CD4-positive, alpha-beta T cell treated with Interleukin-17A for 1 hour (primary cell): ENCODE measurements around the gene WDR7.
A peak's percentile ranks its signal among the peaks of the same experiment; 100 is the strongest.

Experiments used
- DNase-seq: peaks from one replicate; pipeline ENCODE4 v3.0.0-alpha.2; 2020

Gene WDR7

DNA sequence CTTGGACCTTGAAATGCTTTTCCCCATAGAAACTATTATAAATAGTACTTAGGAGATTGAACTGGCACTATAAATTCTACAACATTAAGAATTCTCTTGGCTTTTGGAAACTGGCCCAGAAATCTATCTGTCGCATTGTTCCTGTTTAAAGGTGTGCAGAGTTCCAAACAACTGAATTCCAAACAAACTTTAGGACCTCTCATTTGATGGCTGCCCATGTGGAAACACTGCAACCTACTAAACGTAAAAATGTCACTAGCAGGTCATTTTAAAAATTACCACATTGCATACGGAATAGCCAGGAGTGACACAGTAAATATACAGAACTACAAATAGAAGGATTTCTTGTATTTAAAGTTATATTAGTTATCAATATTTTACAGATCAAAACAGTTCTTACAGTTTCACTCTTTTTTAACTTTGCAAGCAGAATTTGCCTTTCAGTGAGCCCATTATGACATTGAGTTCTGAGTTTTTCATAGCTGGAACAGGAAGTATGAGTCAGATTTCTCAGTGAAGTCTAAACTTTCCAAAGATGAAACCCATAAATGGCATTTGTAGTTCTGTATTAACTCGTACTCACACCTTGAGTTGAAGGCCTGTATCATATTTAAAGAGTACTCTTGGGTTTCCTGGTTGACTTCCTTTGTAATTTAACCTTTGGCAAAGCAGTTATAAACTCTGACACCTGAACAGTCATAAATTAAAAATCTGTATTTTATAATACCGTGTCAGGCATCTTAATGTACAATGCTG is 353.4 kb downstream of the WDR7 start:
- DNase-seq = peak; percentile 32

DNA sequence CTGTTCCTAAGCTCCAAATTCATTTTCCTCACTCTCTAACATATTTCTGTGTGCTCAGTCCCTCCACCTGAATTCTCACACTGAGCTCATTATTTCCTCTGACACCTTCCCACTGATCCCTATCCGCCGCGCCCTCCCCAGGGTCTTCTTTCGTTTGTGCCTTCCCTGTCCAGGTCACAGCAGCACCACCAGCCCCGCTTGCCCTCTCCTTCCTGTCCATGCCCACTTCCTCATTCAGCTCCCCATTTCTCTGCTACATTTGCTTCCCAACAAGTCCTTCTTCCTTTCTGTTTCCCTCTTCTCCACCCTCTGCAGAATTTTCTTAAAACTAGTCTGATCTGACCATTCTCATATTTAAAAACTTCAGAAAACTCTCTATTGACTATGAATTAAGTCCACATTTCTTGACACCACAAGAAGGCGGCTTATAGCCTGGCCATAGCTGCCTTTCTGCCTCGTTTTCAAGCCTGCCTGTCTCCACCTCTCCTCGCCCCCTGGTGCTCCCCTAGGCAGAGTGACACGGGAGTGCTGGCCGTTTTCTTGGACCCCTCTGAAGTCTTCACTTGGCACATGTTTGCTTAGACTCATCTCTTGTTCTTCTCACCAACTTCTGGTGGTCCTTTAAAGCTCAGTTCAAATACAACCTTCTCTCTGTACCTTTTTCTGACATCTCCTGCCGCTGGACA is 357.0 kb downstream of the WDR7 start:
- no peak for DNase-seq

DNA sequence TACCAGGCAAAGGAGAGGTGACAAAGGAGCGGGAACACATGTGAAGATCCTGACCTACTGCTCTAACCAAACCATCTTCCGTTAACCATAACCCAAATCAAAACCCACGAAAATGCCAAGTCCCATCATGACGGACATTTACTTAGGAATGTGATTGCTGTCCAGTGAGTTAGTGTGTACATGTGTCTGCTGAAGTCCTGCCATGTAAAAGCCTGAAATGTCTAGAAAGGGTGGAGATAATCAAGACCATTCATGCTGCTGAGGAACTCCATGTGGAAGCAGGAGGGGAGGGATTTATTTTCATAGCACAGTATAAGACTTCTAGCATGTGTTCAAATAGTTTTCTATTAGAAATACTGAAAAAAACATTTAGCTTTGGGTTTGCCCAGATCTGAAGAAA is 358.7 kb downstream of the WDR7 start:
- no peak for DNase-seq

DNA sequence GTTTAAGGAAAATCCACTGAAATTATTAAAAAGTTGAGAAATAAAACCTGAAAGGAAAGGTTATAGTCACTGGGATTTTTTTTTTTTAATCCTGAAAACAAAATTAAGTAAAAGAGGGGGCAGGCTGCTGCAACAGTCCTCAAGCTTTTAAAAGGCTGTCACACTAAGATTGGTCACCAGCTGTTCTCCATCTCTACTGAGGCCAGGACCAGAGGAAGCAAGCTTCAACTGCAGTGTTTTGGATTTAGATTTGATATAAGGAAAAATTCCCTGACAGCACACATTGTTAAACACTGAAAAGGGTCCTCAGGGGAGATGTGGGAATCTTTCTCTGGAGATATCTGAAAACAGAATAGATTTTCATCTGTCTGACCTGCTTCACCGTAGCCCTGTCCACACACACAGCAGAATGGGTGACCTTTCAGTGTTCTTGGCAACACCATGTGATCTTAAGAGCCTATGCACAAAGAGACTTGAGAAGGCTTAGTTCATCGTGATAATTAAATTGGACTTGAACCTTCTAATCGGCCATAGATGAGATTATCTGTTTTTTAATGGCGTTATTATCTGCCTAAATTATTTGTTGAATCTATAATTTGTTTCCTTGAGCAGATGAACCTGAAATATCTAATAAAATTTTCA is 363.7 kb downstream of the WDR7 start:
- DNase-seq = no peak

DNA sequence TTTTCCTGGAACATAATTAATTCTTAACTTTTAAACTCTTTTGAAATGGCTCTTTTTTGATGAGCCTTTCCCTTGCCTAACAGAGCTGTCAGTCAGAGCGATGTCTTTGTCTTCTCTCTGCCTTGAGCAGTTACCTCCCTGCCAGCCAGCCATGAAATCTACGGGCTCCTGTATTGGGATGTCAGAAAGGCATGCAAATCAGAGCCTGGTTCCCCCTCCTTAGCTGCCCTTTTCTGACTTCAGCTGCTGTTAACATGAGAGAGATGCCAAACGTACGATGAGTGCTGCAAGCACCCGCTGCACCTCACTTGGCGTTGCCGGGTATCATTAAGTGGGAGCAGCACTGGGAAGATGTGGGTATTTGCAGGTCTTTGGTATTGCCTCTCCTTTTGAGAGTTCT is 364.3 kb downstream of the WDR7 start:
- DNase-seq = no peak

DNA sequence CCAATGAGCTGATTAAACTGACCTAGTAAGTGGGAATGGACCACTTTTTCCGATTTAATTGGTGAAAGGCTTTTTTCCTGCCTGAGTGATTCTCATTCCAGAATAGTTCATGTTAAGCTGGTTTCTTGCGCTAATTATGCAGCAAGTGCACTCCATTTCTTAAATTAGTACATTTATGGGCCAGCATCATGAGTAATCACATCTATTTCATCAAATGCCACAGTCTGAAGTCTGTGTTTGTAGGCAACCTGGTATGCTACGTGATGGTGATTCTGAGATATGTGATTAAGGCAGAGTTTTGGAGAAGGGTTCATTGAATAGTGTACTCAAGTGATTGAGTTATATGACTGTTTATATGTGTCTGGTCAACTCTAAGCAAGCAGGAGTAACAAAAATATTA is 367.7 kb downstream of the WDR7 start:
- DNase-seq = no peak

DNA sequence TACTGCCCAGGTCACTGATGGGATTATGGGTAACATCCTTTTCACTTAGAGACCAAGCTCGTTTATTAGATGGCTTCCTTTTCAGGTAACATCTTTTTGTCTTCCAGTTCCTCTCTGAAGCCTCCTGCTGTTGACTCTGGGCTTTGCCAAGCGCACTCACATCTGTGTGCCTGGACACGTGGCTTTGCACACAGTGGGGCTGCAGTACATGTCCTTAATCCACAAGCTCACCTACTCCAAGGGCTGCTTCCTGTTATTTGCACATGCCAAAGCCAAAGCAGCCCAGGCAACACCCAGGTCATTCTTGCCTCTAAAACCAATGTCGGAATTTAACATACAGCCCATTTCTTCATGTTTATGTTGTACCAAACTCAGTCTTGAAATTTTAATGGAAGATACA is 371.6 kb downstream of the WDR7 start:
- no peak for DNase-seq

DNA sequence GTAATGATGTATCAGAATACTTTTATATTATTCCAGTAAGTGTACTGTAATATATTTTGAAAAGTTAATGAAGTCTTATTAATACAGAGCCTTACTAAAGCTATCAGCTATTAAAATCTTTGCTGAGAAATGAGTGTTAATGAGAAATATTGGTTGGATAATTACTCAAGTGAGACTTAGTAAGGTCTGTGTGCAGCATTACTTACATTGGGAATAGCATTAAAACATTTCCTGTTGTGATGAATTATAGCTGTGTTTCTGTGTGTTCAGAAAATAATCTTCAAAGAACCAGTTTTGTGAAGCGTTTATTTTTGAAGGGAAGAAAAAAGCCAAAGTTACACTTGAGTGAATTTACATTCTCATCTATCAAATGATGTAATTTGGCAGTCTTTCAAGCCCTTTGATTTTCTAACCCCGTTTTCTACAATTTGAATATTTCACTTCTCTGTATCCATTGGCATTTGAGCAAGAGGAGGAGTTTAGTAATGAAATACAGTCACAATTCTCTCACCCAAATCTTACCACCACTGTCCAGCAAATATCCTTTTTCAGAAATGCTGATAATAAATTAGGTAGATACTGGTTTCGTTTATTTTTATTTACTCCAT is 372.2 kb downstream of the WDR7 start:
- DNase-seq = no peak

DNA sequence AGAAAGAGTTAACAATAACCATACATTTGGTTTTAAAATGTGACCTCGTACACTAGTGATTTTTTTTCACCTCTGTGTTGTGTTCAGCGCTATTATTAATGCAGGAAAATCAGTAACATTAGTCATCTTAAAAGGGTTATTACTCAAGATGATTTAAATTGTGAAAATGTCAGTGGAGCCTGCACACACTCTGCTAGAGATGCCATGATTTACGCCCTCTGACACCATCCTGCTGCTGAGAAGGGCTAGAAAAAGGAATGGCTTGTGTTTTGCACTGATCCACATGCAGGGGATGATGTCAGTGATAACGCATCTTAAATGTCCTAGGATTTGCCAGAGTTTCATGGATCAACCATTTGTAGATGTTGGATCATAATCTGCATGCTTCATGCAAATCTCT is 374.4 kb downstream of the WDR7 start:
- DNase-seq = no peak

DNA sequence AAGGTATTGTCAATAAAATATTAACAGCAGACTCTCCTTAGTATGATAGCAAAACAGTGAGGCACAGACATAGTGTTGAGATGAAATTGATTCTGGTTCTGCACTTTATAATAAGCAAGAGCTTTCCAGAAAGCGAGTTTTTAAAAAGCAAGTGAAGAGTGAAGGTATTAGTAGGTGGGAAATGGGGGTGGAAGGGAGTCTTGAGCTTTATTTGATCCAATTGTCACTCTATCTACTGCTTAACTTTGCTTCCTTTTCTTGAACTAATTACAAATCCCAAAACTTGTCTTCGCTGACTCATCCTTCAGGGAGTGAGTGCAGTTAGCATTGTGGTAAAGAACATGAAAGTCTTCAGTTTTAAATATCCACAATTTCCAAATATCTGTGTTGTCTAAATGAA is 375.2 kb downstream of the WDR7 start:
- DNase-seq = no peak

DNA sequence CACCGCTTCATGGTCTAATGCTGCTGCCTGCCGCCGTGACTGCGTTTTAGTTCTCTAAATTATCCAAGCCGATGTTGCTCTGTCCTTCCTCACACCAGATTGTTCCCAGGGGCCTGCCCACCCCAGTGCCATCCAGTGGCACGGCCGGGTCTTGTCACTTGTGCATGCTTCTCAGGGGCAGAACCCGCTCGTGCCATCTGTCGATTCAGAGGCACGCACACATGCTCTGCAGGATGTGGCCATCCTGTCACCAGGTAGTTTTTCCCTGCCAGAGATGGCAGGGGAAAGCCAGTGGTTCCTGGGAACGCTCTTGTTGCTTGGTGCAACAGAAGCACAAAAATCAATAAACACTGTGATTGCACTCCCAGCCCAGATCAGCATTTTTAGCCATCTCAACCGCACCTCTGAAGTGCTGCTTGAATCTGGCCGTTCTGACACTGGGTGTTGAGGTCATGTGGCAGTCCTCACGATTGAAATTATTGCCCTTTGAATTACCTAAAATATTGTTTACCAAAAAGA is 376.1 kb downstream of the WDR7 start:
- DNase-seq = no peak

DNA sequence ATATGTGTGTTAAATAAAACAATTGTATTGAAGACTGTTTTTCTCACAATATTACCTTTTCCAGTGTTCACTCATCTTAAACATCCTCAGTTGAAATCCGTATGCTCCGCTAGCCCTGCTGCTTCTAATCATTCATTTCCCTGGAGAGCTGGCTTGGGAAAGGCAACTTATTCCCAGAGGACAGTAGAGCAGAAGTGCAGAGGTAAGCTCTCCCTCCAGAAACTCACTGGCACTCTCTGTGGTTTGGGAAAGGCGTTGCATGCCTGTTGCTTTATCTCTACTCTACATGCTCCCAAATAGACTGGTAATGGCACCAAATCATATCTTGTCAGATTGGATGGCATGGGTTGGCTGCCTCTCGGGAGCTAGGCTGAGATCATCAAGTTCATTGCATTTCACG is 378.6 kb downstream of the WDR7 start:
- no peak for DNase-seq

DNA sequence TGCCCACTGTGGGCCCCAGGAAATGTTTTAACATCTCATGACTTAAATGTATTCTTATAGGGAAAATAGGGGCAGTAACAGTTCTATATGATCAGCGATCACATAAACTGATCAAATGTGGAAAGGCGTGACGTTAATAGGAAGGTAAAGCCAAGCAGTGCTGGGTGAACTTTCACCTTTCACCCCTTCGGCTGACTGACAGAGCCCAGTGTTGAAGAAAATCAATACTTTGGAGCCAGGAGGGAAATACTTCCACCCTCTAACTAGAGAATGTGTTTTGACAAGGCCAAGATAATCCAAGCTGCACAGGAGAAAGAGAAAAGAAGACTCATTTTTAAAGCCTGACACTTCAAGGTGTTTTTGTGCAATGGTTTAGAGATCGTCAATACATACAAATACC is 379.3 kb downstream of the WDR7 start:
- DNase-seq = no peak

DNA sequence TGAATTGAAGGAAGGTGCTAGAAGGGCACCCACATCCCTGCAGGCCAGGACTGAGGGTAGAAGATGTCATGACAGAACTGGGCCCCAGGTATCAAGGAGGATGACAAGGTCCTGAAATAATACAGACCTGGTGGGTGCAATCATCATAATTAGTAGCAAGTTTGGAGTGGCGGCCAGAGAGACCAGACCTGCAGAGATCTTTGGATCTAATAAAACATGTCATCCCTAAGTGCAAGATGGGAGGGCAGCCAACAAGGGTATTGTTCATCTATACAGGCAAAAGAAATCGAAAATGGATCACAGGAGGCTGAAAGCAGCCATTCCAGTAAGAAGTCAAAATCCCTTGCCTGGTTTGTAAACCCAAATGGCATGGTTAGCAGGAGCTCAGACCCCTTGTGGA is 384.4 kb downstream of the WDR7 start:
- no peak for DNase-seq

DNA sequence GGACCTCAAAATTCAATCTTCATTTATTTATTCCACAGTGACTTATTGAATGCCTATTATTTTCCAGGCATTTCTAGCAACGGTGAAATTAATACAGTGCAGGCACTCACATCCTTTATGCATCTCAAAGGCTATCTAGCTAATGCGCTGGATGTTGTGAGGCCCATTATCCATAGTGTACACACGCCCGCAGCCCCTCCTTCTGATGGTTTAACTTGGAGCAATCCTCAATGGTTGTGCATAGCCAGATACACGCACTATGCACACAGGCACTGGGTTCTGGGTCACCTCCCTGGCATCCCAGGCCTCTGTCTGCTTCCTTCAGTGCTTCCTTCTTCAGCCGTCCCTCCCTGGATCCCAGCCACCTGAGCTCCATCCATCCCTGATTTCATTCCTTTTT is 387.2 kb downstream of the WDR7 start:
- no peak for DNase-seq

DNA sequence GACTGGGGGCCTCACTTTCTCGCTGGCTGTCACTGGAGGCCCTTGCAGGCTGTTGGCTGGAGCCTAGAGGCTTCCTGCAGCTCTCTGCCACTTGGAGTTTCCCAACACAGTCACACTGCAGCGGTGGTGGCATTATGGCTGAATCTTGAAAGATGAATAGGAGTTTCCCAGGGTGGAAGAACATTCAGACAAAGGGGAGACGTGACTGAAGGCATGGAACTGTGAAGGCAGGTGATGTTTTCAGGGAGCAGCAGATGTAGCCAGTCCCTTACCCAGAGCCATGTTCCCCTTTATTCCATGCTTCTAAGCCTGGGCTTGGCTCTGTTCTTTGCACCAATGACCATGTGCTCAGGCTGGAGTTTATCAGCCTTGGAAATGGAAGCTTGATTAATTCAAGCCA is 389.0 kb downstream of the WDR7 start:
- no peak for DNase-seq

DNA sequence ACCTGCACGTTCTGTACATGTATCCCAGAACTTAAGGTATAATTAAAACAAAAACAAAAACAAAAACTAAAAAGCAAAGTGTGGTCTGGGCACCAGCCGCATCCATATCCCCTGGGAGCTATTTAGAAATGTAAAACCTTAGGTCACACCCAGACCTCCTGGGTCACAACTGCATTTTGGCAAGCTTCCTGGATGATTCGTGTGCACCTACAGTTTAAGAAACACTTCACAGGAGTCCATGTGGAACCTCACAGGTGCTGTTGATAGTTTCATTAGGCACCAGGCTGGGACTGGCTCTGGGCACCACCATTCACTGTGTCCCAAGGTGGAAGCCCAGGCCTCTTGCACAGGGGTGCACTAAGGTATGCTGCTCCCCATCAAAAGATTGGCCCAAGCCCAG is 392.1 kb downstream of the WDR7 start:
- no peak for DNase-seq

DNA sequence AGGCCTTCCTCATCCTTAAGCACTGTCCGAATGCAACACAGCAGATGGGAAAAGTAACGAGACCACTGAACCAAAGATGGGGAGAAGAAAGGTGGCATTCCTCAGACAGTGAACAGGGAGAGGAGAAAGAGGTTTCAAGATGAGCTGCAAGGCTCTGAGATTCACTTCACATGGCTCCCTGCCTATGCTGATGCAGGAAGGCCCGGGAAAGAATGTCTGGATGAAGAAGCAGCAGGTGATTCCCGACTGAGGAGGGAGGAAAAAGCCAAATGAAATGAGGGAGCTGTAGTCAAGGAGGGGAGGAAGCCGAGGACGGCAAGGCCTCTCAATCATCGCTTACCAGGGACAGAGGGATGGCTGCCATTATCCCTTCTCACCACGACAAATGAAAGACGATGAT is 397.2 kb downstream of the WDR7 start:
- DNase-seq = no peak

DNA sequence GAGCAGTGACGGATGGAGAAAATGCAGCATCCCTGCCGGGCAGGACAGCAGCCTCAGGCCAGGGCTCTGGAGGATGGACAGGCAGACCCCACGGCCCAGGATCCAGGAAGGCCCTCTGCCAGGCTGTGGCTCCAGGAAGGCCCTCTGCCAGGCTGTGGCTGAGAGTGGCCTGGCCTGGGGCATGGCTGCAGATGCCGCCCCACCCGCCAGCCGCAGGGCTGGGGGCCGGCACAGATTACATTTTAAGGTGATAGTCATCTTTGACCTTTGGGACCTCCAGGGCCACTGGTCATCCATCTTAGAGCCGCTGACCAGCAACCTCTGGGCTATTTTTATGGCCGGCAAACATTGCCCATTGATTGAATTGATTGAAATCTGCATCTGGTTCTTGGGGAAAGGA is 397.7 kb downstream of the WDR7 start:
- DNase-seq = no peak

DNA sequence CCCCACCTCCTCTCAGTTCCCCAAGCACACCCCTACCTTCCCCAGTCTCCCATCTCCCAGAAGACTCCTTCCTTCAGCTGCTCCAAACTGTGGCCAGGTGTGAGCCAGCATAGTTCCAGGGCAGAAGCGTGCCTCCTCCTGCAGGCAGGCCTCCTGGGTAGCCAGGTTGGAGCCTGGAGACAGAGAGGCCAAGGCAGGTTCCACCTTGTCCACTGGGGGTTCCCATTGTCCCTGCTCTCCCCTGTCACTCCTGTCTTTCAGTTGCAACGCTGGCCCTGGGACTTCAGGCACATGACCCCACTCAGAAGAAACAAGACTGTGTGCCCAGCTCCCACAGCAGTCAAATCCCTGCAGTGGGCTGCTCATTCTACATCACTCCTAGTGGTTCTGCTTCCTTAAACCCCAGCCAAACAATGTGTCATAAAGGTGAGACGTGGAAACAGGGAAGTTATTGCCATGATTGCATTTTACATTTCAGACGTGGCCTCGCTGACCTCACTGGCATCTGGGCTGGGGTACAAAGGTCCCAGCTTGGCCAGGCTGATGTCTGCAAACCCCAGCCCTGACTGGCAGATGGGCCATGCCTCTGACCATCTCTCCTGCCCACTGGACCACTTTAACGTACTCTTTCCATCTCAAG is 399.3 kb downstream of the WDR7 start:
- no peak for DNase-seq

DNA sequence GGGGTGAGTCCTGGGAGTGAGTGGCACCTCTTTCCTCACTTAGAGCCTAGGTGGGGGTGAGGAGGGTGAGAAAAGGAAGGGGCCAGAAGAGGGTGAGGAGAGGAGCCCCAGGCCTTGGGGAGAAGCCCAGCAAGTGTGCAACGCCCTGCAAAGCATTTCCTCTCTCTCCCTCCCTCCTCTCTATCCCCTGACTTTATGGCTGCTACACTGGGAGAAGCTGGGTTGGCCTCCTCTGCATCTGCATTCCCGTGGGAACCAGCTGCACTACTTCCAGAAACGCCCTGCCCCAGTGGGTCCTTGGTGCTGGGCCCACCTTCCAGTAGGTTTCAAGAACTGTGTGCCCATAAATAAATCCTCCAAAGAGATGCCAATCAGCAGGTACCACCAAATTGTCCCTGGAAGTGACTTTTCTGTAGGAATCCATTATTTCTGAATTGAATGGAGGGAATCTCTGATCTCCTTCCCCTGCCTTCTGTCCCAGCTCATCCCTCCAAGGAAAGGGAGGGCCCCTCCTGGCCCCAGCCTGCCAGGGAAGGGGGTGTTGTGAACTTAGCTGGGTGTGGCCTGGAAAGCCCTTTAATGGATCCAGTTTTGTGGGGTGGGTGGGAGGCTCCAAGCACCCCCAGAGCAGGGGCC is 400.0 kb downstream of the WDR7 start:
- no peak for DNase-seq

DNA sequence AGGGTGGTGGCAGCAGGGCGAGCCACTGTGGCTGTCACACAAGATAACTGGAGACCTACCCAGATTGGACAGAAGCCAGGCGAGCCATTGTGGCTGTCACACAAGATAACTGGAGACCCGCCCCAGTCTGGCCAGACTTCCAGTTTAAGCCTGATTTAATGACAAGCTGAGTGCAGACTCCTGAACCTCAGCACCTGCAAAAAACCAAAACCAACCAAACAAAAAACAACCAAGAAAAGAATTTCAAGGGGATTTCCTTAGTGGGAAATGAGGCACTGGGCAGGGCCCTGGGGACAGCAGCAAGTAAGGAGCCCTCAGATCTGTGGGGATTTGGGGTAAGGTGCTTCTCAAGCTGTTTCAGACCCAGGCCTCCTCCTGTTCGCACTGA is 400.5 kb downstream of the WDR7 start:
- DNase-seq = no peak

DNA sequence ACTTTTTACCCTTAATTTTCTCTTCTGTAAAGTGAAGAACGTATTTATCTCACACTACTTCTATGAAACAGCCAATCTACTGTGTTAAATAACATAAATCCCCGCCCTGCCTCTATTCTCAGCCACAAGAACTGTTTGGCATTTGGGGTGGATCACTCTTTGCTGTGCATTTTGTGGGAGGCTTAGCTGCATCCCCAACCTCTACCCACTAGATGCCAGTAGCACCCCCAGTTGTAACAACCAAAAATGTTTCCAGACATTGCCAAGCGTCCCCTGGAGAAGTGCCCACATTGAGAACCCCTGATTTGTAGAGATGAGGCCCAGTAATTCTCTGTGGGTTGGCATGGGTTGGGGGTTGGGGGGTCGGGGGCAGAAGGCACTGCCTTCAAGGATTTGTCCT is 401.0 kb downstream of the WDR7 start:
- no peak for DNase-seq
